NCI-H345 treated with DMSO at 0.1 percent for 48 hours (cell line): ENCODE measurements around the gene KCNAB3.
"Not testable (repeated sequence)": the region's sequence is repeated elsewhere in the genome, so short reads cannot be mapped to it uniquely, and the experiment has no call there.

Experiments used
- DNase-seq: peaks from one replicate; lab custom pipeline; 2025; ENCODE audit not compliant: unreplicated experiment; lab: John Stamatoyannopoulos, UW

Gene KCNAB3

GRCh38 chr17:7929158-7930023 is at the start of gene KCNAB3:
Gene KCNAB3, minus strand, starts transcription at chr17:7929856. Its CDS starts 421 bp downstream, at chr17:7929435.
- no peak for DNase-seq

DNA sequence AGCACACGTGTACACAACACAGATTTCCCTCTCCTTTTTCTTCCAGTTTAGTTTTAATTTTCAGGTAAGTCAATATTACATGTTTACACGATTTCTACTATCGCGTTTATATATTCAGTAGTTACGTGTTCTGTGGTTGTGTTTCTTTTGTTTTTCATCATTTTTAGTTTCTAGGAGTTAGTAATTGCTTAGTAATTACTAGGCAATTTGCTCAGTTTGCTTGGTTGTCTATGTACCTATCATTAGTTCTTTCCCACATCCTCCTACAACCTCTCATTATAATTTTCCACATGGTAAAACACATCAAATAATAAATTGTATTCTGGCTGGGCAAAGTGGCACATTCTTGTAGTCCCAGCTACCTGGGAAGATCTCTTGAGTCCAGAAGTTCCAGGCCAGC is 48.1 kb upstream of the KCNAB3 start:
- DNase-seq, result no peak

GRCh38 chr17:7977039-7977438 is 47.4 kb upstream of the KCNAB3 start:
- no peak for DNase-seq

DNA sequence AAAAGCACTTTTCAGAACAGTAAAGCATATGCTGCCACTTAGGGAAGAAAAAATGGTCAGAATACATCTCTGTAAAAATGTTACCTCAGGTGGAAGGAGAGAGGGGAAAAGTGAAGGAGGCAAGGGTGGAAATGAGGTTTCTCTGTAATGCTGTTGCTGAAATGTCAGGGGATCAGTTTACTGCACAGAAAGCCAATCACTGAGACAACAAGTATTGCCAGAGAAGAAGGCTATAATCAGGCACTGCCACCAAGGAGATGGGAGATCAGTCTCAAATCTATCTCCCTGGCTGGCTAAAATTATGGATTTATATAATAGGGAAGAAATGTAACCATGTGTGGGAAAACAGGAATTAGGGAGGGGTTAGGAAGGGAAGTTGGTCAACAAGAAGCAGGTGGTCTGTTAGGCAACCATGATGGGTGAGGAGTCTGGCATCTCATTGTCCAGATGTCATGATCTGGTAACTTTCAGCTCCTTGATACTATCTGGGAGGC is 45.0 kb upstream of the KCNAB3 start:
- no peak for DNase-seq

DNA sequence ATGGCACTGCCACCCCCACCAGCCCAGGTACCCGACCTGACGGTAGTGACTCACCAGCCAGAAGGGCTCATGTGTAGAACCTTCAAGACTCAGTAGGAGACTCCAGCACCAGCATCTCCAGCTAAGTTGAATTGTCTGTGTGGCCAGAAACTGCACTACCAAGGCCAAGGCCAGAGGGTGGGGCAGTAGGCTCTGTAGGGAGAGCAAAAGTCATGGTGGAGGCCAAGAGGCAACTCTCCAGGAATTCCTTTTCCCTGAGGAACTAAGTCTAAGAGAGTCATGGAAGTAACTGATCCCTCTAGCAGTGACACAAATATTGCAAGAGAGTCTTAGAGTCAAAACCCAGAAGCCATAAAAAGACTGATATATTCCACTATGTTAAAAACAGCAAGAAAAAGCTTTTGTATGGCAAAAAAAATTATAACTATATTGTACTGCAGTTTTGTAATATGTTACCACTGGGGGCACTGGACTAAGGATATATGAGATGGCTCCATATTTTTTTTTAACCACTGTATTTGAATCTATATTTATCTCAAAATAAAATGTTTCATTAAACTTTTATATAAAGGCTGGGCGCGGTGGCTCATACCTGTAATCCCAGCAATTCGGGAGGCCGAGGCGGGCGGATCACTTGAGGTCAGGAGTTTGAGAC is 42.6 kb upstream of the KCNAB3 start:
- DNase-seq, result no peak

DNA sequence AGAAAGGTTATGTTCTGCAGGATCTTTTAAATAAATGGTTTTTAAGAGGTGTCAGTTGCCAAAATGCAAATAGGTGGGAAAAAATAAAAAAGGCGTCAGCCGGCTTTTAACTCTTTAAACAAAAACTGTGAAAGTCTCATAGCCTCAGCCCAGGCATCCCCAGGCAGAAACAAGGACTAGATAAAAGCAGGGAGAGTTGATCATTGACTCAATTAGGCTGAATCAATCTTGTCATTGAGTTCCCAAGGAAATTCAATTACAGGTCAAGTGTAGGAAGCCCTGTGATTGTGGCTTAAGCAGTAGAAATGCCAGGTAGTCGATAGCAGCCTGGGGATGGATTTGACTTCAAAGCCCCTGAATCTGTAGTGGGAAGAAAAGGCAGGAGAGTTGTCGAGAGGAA is 42.0 kb upstream of the KCNAB3 start:
- no peak for DNase-seq

GRCh38 chr17:7969433-7969832 is 39.8 kb upstream of the KCNAB3 start:
- no peak for DNase-seq

GRCh38 chr17:7967751-7968150 is 38.1 kb upstream of the KCNAB3 start:
- no peak for DNase-seq

GRCh38 chr17:7961421-7961820 is 31.8 kb upstream of the KCNAB3 start:
- no peak for DNase-seq

- no peak for DNase-seq
These were observed 30.0 kb upstream of the KCNAB3 start for GRCh38 chr17:7959503-7960253.

DNA sequence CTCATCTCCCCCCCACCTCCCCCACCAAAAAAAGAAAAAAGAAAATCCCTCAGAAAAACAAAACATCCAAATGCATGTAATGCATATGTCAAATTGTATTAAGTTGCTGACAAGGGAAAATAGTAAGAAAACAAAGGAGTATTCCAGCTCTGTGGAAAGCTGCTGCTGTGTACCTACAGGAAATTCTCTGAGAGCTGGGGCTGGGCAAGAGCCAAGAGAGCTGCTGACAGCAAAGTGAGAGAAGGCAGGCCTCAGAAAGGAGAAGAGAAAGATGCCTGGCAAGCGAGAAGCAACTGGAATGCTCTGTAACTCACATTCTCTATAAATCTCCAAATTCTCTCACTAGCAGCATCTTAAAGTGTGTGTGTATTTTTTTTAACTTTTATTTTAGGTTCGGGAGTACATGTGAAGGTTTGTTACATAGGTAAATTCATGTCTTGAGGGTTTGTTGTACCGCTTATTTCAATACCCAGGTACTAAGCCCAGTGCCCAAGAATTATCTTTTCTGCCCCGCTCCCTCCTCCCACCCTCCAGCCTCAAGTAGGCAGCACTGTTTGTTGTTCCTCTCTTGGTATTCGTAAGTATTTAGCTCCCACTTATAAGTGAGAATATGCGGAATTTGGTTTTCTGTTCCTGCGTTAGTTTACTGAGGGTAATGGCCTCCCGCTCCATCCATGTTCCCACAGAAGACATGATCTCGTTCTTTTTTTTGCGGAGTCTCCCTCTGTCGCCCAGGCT is 26.7 kb upstream of the KCNAB3 start:
- DNase-seq, result no peak

DNA sequence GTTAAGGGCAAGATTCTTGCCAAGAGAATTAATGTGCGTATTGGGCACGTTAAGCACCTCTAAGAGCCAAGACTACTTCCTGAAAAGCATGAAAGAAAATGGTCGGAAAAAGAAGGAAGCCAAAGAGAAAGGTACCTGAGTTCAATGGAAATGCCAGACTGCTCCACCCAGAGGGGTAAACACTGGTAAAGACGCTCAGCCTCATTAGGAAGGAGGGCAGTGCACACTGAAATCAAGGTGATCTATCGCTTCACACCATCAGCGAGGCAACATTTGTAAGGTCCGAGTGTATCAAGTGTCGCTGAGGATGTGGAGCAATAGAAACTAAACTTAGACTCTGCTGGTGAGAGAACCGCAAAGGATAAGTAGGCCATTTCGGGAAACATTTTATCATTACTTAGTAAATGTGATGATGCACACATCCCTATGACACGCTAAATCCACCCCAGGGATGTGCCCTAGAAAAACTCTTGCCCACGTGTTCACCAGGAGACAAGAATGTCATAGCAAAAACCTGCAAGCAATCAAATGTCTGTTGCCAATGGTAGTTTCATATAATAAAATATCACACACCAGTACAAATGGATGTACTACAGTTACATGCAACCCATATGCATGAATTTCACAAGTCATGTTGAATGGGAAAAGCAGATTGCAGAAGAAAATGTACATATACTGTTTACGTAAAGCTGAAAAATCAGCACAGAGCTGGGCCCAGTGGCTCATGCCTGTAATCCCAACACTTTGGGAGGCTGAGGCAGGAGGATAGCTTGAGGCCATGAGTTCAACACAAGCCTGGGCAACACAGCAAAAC is 26.0 kb upstream of the KCNAB3 start:
- no peak for DNase-seq

- not testable (repeated sequence) for DNase-seq
These were observed 23.6 kb upstream of the KCNAB3 start for GRCh38 chr17:7953266-7953665.

DNA sequence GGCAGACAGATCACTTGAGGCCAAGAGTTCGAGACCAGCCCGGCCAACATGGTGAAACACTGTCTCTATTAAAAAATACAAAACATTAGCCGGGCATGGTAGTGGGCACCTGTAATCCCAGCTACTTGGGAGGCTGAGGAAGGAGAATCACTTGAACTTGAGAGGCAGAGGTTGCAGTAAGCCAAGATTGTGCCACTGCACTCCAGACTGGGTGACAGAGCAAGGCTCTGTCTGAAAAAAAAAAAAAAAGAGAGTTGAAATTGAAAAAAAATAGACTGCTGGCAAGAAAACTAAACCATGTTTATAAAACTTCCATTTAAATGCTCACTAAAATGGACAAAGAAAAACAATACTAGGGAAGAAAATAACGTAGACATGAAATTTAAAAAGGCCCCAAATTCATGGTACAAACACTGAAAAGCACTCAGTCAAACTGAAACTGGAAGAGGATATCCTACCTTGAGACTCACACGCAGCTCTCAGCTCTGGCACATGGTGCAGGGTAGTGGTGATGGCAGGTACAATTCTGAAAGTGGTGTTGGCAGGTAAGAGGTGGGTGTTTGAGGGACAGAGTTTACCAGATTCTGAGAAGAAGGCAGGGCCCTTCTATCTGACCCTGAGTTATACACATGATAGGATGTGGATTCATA is 21.6 kb upstream of the KCNAB3 start:
- no peak for DNase-seq

GRCh38 chr17:7950578-7950977 is 20.9 kb upstream of the KCNAB3 start:
- no peak for DNase-seq

DNA sequence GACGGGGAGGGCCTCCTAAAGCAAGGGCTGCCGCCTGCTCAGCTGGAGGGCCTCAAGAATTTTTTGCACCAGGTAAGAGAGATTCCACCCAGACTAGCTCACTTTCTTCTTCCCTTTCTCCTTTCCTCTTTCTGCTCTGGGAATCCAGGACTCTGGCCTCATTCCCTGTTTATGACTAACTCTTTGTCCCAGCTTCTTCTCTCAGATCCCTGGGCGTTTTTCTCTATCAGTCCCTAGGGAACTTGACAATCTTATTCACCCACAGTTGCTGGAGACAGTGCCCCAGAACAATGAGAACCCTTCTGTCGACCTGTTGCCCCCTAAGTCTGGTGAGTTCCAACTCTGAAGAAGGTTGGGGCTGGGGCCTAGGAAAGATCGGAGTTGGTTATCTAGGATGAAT is 18.0 kb upstream of the KCNAB3 start:
- DNase-seq, result no peak

DNA sequence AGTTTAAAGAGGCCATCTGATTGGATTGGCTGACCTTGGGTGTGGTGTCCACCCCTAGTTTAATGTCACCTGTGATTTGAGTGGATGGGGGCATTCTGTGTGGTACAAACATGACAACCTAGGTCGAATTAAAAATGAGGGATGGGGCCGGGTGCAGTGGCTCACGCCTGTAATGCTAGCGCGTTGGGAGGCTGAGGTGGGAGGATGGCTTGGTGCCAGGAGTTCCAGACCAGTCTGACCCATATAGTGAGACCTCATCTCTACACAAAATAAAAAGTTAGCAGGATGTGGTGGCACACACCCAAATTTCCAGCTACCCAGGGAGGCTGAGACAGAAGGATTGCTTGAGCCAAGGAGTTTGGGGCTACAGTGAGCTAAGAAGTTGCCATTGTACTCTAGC is 16.8 kb upstream of the KCNAB3 start:
- DNase-seq, result no peak

GRCh38 chr17:7945651-7946050 is 16.0 kb upstream of the KCNAB3 start:
- no peak for DNase-seq

GRCh38 chr17:7944326-7944725 is 14.7 kb upstream of the KCNAB3 start:
- DNase-seq, result no peak

- DNase-seq, result no peak
These were observed 13.6 kb upstream of the KCNAB3 start for GRCh38 chr17:7943291-7943690.
